CD4-positive, alpha-beta T cell treated with Interleukin-15 for 4 hours (primary cell): Measurements from ENCODE around the gene TBCD.

Experiments used
- DNase-seq: peaks from one replicate; pipeline ENCODE4 v3.0.0-alpha.2; 2020; ENCODE audit warnings: low spot score

The TBCD gene

DNA sequence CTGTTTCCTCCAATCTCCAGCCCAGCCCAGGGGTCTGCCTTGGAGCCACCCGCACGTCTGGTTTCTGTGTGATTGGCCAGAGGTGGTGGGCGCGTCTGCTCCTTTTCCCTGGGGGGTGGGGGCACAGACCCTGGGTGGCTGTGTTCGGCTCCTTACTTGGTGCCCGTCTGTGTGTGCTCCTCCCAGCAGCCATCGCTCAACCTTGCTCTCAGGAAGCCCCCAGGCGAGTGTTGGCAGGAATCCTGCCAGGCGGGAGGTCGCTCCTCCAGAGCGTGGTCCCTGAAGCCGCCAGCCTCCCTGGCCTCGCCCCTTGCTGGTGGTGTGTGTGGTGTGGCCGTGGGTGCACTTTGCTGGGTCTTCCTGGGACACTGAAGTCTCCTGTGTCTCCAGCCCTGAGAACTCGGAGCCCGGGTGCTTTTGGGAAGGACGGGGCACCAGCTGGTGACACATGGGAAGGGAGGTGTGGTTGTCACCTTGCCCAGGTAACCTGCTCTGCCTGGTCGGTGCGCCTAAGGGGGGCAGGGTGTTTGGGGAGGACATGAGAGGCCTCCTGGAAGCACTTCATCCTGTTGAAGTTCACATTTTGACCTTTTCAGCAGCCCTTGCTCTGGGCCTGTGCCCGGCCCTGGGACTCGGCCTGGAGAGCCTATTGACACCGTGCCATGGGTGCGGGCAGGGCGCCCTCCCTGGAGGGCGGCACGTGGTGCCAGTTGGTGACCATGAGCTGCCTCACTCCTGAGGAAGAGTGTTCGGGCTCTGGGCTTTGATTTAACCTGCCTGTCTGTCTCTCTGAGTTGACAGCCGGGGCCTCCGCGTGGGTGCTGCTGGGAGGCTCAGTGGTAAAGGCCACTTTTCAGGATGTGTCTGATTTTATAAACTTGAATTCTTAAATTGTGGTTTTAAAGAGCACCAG lies 137.0 kb downstream of the TBCD start:
- no peak for DNase-seq

DNA sequence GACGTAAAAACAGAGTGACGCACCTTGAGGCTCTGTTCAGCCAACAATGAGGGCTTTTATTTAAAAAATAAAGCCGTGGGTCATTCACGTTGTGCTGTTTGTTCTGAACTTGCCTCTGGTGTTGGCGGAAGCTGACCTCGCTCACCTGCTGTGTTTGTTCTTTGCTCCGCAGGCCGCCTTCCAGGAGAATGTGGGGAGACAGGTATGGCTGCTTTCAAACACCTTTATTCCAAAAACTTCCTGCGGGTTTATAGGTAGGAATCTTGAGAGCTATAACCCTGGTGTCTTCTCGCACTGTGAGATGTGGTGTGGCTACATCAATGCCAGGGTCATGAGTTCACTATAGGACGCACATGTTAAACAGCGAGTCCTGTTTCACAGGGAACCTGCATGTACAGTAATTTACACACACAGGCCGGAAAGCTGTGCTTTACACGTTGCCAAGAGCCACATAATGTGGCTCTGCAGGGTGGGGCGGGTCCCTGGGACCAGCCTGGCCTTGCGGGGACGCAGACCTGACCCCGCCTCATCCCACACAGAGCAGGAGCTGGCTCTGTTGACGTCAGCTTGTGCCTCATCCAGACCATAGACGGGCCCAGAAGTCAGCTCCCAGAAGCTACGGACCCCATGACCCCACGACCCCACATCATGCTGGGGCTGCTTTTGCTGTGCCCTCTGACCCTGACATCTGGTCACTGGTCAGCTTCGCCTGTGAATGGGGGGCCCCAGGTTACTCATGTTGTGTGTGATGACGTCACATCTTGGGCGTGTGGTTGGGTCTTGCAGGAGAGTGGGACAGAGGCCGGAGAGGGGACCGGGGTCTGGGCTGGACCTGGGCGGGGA lies 137.9 kb downstream of the TBCD start:
- no peak for DNase-seq

DNA sequence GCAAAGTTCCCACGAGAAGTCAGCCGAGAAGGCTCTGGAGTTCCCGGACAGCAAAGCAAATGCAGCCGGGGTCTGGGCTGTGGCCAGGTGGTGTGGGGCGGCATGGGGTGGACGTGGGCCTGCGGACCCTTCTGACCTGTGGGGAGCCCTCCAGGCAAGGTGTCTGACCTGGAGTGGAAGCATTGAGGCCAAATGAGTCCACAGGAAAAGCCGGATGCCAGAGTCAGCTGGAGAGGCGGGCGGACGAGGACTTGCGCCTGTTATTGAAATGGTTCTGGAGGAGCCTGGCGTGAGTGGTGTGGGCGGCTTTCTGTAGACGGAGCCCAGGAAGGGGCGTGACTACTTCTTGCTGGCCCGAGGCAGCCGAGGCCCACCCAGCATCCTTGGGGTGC lies 138.5 kb downstream of the TBCD start:
- DNase-seq: no peak

DNA sequence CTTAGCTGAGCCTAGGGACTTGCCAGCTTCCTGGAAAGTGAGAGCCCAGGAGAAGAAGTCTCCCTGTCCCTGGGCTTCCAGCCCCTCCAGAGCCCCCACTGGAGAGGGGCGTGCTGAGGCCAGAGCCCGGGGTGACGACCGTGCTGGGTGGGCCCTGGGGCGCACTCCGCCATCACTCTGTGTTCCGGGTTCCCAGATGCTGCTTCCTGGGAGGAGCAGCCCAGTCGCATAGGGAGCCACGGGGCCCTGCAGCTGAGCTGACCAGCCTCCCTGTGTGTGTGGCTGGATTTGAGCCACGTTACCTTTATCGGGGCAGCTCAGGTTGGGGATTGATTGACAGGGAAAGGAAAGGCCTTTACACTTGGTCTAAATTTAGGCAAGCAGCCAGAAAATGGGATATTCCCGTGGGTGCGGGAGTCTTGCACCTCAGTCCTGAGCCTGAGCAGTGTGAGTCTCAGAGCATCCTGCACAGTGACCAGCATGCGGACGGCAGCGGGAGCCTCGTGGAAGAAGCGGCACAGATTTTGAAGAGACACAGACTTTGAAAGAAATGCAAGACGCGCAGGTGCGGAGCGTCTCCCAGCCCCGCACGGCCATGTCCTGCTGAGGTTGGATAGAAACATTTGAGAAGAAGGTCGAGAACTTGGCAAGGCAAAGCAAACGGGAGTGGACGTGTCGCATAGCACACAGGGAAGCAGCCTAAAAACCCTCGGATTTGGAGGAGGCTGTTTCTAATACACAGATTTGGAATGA lies 139.2 kb downstream of the TBCD start:
- no peak for DNase-seq

DNA sequence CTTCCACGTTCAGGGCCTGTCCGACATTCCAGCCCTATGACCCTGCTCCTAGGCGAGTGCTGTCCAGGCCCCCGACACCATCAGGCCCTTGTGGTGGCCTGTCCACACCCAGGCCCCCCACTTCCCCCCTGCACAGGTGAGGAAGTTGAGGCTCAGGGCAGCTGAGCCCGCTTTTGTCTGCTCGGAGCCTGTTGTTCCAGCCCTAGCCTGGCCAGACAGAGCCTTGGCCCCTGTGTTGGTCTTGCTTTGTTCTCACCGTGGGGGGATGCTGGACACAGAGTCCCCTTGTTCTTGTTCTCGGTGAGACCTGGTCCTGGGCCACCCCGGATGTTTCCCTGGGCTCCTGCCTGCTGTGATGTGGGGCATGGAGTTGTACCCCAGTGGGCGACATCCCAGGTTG lies 140.0 kb downstream of the TBCD start:
- no peak for DNase-seq

DNA sequence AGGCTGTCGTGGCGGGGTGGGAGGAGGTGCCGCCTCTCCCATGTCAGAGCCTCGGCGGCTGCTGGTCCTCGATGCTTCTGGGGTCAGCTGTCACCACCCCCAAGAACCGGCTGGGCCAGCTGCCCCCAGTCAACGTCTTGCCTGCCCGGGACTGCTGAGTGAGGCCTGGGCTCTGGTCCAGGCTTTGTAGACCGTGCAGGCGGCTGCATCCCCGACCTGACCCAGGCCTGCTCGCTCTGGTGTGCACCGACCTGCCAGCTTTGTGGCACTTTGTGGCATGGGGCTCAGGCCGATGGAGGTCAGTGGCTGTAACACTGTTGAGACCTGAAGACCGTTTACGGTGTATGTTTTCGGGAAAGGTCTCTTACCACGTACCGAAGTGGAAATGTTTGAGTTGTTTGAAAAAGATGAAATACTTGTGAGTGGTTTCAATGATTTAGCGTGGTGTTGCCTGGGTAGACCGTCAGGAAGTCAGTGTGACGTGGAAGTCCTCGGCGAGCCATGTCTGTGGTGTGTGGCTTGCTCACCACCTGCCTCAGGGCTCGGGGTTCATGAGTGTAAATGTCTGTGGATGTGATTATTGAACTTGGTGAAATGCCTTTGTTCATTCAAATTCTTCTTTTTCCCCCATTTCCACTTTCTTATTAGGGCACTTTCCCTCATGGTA lies 141.2 kb downstream of the TBCD start:
- DNase-seq: peak; percentile 71

DNA sequence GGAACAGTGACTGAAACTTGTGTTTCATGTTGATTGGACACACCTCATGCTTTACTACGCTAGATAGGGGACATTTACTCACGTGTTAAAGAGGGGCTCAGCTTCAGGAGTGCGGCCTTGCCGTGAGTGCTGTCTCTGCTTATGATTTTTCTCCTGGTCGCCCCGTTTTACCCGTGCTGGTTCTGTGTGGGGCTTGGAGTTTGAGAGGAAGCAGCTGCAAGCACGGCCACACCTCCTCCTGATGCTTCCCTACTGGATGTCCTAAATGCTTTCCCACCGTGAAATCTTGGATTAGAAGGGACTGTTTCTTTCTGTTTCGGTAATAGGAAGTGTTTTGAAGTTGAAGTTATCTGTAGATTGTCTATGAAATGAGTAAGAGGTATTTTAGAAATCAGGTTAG lies 141.9 kb downstream of the TBCD start:
- DNase-seq: no peak

DNA sequence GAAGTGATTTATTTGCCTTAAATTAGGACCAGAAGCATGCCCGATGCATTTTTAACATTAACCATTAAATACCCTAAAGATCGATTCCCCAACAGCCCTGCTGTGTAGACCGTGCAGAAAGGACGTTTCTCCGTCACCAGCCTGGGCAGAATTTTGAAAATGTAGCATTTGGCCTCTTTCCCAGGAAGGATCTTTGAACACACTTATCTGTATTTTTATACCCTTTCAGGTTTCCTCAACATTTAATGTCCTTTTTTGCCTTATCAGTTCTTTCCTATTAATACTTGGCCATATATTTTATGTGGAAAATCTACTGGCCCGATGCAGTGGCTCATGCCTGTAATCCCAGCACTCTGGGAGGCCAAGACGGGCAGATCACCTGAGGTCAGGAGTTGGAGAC lies 142.5 kb downstream of the TBCD start:
- DNase-seq: no peak

DNA sequence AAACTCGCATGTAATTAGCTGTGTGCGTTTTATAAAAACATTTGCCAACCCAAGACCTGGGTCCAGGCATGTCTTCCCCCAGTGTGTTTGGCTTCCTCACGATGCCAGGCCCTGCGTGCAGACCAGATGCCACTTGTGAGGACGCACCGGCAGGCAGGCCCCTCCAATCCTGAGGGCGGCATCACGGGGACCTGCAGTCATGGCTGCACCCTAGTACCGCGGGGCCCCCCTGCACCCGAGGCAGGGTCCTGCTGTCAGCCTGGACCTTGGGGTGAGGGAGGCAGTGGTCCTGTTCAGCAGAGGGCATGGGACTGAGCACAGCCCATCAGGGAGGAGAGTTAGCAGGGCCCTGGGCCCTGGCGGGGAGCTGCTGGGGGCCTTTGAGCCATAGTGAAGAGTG lies 143.2 kb downstream of the TBCD start:
- no peak for DNase-seq

DNA sequence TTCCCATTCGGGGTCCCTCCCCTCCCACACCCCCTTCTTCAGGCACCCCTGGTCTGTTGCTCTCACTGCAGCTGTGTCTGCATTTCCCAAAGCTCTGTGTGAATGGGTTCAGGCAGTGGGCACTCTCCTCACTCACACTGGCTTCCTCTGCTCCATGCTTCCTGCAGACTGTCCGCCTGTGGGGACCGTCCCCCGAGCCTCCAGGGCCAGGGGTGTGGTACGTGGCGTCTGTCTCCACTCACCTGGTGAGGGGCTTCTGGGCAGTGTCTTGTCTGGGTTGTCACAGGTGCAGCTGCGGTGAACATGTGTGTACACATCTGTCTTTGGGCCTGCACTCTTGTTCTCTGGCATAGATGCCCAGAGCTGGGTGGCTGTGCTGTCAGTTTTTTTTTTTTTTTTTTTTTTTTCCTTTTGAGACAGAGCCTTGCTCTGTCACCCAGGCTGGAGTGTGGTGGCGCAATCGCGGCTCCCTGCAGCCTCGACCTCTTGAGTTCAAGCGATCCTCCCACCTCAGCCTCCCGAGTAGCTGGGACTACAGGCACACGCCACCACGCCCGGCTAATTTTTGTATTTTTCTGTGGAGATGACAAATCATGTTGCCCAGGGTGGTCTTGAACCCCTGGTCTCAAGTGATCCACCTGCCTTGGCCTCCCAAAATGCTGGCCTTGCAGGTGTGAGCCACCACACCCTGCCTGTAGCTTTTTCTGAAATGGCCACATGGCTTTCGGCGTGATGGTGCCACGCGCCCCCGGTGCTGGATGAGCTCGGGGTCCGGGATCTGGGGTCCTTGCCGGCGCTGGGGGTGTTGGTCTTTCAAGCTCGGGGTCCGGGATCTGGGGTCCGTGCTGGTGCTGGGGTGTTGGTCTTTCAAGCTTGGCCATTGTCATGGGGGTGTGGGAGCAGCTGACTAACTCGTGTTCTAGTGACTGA lies 144.5 kb downstream of the TBCD start:
- no peak for DNase-seq

DNA sequence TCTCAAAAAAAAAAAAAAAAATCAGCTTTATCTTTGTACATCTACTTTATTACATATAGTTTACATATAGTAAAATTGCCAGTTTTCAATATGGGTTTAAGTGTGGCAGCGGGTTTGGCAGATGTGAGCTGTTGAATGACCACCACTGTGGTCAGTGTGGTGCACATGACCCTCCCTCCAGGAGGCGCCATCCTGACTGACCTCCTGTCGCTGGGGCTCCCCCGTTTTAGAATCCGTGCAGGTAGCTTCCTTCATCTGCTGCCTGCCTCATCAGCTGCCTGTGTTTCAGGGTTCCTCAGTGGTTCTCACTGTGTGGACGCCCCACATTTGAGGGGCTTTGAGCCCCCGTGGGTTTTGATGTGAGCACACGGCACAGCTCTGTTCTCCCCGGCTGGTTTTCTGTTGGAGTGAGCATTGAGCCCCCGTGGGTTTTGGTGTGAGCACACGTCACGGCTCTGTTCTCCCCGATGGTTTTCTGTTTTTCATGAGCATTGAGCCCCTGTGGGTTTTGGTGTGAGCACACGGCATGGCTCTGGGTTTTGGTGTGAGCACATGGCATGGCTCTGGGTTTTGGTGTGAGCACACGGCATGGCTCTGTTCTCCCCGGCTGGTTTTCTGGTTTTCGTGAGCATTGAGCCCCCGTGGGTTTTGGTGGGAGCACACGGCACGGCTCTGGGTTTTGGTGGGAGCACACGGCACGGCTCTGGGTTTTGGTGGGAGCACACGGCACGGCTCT lies 145.8 kb downstream of the TBCD start:
- DNase-seq: no peak

DNA sequence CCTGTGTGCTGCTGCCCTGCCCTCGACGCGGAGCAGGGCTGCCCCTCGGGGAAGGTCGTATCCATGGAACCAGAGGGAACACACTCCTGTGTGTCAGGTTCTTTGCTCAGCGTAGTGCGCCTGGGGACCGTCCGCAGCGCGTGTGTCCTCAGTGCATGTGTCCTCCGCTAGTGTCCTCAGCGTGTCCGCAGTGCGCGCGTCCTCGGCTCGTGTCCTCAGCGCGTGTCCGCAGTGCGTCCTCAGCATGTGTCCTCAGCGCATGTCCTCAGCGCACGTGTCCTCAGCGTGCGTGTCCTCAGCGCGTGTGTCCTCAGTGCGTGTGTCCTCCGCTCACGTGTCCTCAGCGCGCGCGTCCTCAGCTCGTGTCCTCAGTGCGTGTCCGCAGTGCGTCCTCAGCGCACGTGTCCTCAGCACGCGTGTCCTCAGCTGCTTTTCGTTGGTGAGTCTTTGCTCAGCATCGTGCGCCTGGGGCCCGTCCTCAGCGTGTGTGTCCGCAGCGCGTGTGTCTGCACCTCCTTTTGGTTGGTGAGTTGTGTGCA lies 147.2 kb downstream of the TBCD start:
- DNase-seq: no peak

DNA sequence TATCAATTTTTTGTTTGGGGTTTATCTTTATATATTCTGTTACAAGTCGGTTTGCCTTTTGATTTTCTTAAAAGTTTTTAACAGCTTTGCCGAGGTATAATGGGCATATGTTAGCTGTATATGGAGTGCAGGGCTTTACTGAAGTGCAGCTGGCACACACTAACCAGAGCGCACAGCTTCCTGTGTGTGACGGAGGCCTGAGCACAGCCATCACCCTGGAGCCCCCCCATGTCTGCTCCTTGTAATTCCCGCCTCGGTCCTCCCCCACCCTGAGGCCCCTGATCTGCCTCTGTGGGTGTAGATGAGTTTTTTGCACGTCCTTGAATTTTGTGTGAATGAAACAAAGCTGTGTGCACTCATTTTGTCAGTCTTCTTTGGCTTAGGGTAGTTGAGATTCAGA lies 148.1 kb downstream of the TBCD start:
- no peak for DNase-seq

DNA sequence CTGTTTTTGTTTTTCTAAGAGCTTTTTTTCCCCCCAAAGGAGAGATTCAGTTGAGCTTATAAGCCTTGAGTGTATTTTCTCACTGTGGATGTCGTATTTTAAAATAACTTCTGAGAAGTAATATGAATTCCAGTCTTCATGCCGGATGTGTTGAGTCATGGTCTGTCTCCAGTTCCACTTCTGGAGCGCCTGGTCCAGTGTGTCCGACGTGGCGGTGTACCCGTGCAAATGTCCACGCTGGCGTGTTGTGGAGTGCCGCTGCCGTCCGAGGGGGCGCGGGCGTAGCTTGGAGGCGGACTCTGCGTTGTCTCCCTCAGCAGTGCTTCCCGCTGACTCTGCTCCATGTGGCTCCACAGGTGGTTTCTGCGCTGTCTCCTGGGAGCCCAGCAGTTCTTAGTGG lies 148.9 kb downstream of the TBCD start:
- no peak for DNase-seq

DNA sequence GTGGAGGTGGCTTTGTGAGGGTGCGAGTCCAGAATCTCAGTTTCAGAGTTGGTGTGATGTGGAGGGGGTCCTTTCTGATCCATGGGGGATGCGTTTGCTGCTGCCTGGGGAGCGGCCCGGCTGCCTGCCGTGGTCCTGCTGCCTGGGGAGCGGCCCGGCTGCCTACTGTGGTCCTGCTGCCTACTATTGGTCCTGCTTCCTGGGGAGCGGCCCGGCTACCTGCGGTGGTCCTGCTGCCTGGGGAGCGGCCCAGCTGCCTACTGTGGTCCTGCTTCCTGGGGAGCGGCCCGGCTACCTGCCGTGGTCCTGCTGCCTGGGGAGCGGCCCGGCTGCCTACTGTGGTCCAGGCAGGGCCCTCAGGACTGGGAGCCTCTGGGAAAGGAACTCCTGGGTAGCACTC lies 149.5 kb downstream of the TBCD start:
- no peak for DNase-seq

DNA sequence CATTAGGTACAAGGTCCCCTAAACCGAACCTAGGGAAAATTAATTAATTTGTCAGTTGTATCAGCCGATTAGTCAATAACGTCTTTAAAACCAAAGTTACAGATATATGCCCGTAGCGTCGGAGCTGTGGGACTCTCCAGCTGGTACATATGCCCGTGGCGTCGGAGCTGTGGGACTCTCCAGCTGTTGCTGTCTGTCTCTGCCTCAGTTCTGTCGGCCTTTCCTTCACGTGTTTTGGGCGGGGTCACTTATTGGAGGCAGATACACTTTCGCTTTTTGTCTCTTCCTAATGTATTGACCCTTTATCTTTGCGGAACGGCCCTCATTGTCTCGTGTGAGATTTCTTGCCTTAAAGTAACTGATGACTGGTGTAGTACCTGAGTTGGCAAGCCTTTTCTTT lies 150.0 kb downstream of the TBCD start:
- no peak for DNase-seq

DNA sequence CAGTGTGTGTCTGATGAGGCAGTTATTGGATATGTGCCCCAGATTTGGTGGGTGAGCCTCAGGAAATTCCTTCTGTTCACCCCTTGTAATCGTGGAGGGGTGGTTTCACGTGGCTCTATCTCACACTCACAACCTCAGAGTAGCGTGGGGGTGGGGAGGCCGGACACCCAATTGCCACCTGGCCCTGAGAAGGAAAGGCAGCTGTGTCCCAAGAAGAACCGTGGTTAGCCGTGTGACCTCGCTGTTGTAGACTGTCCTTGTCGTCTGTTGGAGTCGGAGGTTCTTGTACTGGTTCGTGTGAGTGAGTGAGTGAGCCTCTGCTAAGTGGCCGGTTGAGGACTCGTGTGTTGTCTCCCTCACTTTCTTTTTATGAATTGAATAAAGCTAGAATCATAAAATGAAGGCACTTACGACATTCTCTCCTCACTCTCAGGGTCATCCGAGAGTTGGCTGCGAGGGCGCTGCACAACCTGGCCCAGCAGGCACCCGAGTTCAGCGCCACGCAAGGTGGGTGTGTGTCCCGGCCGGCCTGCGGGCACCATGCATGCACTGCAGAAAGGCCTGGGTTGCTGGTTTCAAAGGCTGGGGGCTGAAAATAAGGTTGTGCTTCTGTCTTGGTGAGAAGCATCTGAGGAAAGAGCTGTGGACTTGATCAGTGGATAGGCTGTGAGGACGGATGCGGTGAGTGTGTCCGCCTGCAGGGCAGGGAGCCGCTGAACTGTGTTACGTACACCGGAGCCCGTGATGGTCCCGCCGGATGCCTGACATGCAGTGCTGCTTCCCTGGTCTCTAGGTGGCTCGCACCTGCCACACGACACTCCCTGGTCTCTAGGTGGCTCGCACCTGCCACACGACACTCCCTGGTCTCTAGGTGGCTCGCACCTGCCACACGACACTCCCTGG lies 151.4 kb downstream of the TBCD start:
- DNase-seq: no peak

DNA sequence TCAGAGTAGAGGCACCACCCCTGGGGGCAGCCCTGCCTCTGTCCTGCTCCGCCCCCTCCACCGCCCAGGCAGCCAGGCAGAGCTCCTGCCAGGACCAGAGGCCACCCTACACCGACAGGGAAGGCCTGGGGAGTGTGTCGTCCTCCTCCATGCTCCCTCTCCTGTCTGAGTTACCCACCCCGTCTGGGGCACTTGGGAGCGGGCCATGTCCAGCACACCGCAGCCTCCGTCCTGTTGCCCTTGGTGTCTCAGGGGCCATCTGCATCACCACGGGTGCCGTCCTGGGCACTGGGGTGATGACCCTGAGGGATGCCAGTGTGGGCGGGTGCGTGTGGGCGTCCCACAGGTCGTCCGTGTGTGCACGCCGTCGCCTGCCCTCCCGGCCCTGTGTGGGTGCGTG lies 153.3 kb downstream of the TBCD start:
- no peak for DNase-seq
